Prostate gland (tissue), 2 donors: ENCODE data around the gene UBN1.
"Not testable (repeated sequence)": the region's sequence is repeated elsewhere in the genome, so short reads cannot be mapped to it uniquely, and the experiment has no call there.

Experiments used
- POLR2AphosphoS5 ChIP-seq: sonication (generic); formaldehyde crosslinking; IDR thresholded peaks from one replicate; pipeline ENCODE4 v1.6.1; 2017; ENCODE audit warnings: antibody characterized with exemption
- TF ChIP-seq, protein P1 (sequence below), 4 experiments: fragments of 200-600 bp in 2 of 4; fragments of 450-650 bp in 2 of 4; sonication (generic) in 2 of 4; IDR thresholded peaks; 1 replicate in 3 of 4; 2 replicates in 1 of 4; pipeline ENCODE4 v1.5.1; 2016 to 2019; ENCODE audit warnings: antibody characterized with exemption in 4 of 4, mild to moderate bottlenecking in 2 of 4, moderate library complexity in 2 of 4

DNA sequence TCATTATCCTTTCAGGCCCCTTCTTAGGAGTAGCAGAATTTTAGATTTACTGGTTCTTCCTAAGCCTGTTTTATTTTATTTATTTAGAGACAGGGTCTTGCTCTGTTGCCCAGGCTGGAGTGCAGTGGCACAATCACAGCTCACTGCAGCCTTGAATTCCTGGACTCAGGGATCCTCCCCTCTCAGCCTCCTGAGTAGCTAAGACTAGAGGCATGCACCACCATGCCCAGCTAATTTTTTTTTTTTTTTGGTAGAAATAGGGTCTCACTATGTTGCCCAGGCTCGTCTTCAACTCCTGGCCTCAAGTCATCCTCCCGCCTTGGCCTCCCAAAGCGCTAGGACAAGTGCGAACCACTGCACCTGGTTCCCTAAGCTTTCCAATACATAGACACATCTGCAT lies 82.3 kb downstream of the UBN1 start:
- TF ChIP-seq, protein P1, sequence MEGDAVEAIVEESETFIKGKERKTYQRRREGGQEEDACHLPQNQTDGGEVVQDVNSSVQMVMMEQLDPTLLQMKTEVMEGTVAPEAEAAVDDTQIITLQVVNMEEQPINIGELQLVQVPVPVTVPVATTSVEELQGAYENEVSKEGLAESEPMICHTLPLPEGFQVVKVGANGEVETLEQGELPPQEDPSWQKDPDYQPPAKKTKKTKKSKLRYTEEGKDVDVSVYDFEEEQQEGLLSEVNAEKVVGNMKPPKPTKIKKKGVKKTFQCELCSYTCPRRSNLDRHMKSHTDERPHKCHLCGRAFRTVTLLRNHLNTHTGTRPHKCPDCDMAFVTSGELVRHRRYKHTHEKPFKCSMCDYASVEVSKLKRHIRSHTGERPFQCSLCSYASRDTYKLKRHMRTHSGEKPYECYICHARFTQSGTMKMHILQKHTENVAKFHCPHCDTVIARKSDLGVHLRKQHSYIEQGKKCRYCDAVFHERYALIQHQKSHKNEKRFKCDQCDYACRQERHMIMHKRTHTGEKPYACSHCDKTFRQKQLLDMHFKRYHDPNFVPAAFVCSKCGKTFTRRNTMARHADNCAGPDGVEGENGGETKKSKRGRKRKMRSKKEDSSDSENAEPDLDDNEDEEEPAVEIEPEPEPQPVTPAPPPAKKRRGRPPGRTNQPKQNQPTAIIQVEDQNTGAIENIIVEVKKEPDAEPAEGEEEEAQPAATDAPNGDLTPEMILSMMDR (IDR thresholded peaks at IDR 0.05), result not testable (repeated sequence)
- not testable (repeated sequence) for TF ChIP-seq POLR2AphosphoS5
